ENCODE measurements around the gene FAU. TPM values are rescaled to one million over a fixed set of nuclear protein-coding genes. Genes with fewer than 3 reads are reported as not detected.
A peak's percentile ranks its signal among the peaks of the same experiment; 100 is the strongest.

Gene FAU
- total and polyA plus RNA-seq, 9 donors = 1,053 to 2,272 (median 1,798) TPM

- peak in 1 of 5 donors; percentile 55 for DNase-seq
Observed at GRCh38 chr11:65118097-65118837, 3.7 kb downstream of the FAU start.

GRCh38 chr11:65117206-65118096, 4.5 kb downstream of the FAU start, which contains the start of gene ZNHIT2:
Gene ZNHIT2 (minus strand): TSS chr11:65117701. CDS start chr11:65117653, 48 bp downstream.
- DNase-seq = peak; percentile 99 to 100 (median 100)
- Histone ChIP-seq H3K27me3 (no peaks in the 10 kb centered on the region), H3K4me1 (ENCODE audit: insufficient read depth) (peaks cover 9% of the 10 kb centered on the region), H3K9me3 (no peaks in the 10 kb centered on the region), H3K4me3 (peak within 1 kb of the TSS; percentile 70), H3K27ac (peak within 1 kb of the TSS; percentile 27 to 70), H3K36me3 (no peaks in the 10 kb centered on the region)
- TF ChIP-seq CTCF (IDR thresholded peaks at IDR 0.05) = peak; percentile 95 to 99 (median 98)
- peak; percentile 64 for TF ChIP-seq POLR2A (IDR thresholded peaks at IDR 0.05)
- peak; percentile 13 for TF ChIP-seq EP300 (IDR thresholded peaks at IDR 0.05)
- intact Hi-C loops (cut with DNase I) = loop anchor here in 3 of 4 donors (5.0 to 10.0 kb wide), 7 partner anchors 35 to 273 kb away; partner anchors contain the start of genes ARL2 (in 2 of the 3), ATG2A (in 1 of the 3), CAPN1 (in 1 of the 3) and CDC42BPG (in 1 of the 3)
- 0 to 1% (median 0%) methylated on average over 79 to 89 of the region's 89 CpGs for WGBS, 3 donors

More at GRCh38 chr11:65118097-65118837, 3.7 kb downstream of the FAU start:
- WGBS, 3 donors = 73 to 79% (median 78%) methylated on average over 18 of the region's 18 CpGs
- Histone ChIP-seq H3K27me3 (no peaks in the 10 kb centered on the region), H3K4me3 (no peak overlapping the region), H3K36me3 (no peaks in the 10 kb centered on the region), H3K27ac (peak overlapping the region in 1 of 2 donors; percentile 35), H3K4me1 (ENCODE audit: insufficient read depth) (peaks cover 4% of the 10 kb centered on the region), H3K9me3 (no peaks in the 10 kb centered on the region)
- intact Hi-C loops (cut with DNase I) = loop anchor here in 3 of 4 donors (5.0 to 10.0 kb wide), 7 partner anchors 36 to 273 kb away; partner anchors contain the start of genes ARL2 (in 2 of the 3), ATG2A (in 1 of the 3), CAPN1 (in 1 of the 3) and CDC42BPG (in 1 of the 3)
- no peak for TF ChIP-seq CTCF (IDR thresholded peaks at IDR 0.05)
- TF ChIP-seq EP300 (IDR thresholded peaks at IDR 0.05) = no peak
- TF ChIP-seq POLR2A (IDR thresholded peaks at IDR 0.05) = peak; percentile 5

GRCh38 chr11:65116370-65117205, 5.3 kb downstream of the FAU start:
- intact Hi-C loops (cut with DNase I) = loop anchor here in 3 of 4 donors (5.0 to 10.0 kb wide), 7 partner anchors 34 to 272 kb away; partner anchors contain the start of genes ARL2 (in 2 of the 3), ATG2A (in 1 of the 3), CAPN1 (in 1 of the 3) and CDC42BPG (in 1 of the 3)
- TF ChIP-seq CTCF (IDR thresholded peaks at IDR 0.05) = no peak
- TF ChIP-seq POLR2A (IDR thresholded peaks at IDR 0.05) = no peak
- no peak for TF ChIP-seq EP300 (IDR thresholded peaks at IDR 0.05)
- H3K27me3 ChIP-seq = no peaks in the 10 kb centered on the region
- WGBS, 3 donors = 16 to 18% (median 18%) methylated on average over 56 to 68 of the region's 68 CpGs
- peaks cover 9% of the 10 kb centered on the region for H3K4me1 ChIP-seq (ENCODE audit: insufficient read depth)
- peak in 3 of 5 donors; percentile 41 to 63 (median 61) for DNase-seq
- no peaks in the 10 kb centered on the region for H3K9me3 ChIP-seq
- peak overlapping the region; percentile 27 to 70 for H3K27ac ChIP-seq
- H3K4me3 ChIP-seq = peak overlapping the region; percentile 70
- H3K36me3 ChIP-seq = no peaks in the 10 kb centered on the region

Data from ovary (tissue), 9 donors.